HepG2 (cell line): ENCODE results near the gene WDR76. TPM values are rescaled to one million over a fixed set of nuclear protein-coding genes. Genes with fewer than 3 reads are reported as not detected.

Experiments
- ATAC-seq: fragments of 200-7000 bp; cut with Tn5 transposase; 3 replicates; pipeline ENCODE4 v1.9.1; 2020; ENCODE audit warnings: mild to moderate bottlenecking, moderate library complexity
- BruUV-seq: library from RNA; stranded (reverse); fragments of 400-500 nt; replicated peaks from 2 replicates; lab custom pipeline; 2021; lab: Mats Ljungman, UMichigan
- CTCF ChIA-PET: fragments of 300-600 bp; formaldehyde crosslinking; extraction: SDS; loops from one replicate; lab custom pipeline; 2021; ENCODE audit warnings: low total read pairs, inconsistent platforms, low intra/inter-chr PET ratio; lab: Yijun Ruan, JAX
- POLR2A ChIA-PET: fragments of 350-600 bp; sonication (Branson Sonifier 250); formaldehyde crosslinking; loops from one replicate; lab custom pipeline; 2020; ENCODE audit warnings: antibody characterized with exemption, inconsistent platforms; lab: Yijun Ruan, JAX
- DNase-seq: peaks from one replicate; pipeline ENCODE4 v3.0.0-alpha.2; 2015; ENCODE audit warnings: low spot score
- FAIRE-seq: peaks from 3 replicates; lab custom pipeline; 2011; peaks lifted over from hg19 to GRCh38; lab: Jason Lieb, UNC
- H2AFZ ChIP-seq: one replicate; pipeline ENCODE4 v1.6.1; 2011; ENCODE audit warnings: low read length, inconsistent platforms
- H3K27ac ChIP-seq: fragments of 300-600 bp; 3 replicates; pipeline ENCODE4 v1.8.0; 2011; ENCODE audit warnings: mixed run types, mild to moderate bottlenecking, mixed read lengths, low read length, inconsistent platforms; ENCODE audit not compliant: insufficient read depth; ENCODE audit errors: extremely low read length
- H3K27me3 ChIP-seq, 2 experiments: fragments of 200-600 bp in 1 of 2; 2 replicates in 1 of 2; 3 replicates in 1 of 2; pipeline versions ENCODE4 v1.6.0 to v1.8.0; 2011; ENCODE audit warnings: low read length in 2 of 2, mild to moderate bottlenecking in 2 of 2, moderate library complexity in 2 of 2, inconsistent platforms in 1 of 2; ENCODE audit not compliant: insufficient read depth in 2 of 2, control insufficient read depth in 1 of 2
- H3K36me3 ChIP-seq, 2 experiments: fragments of 200-600 bp in 1 of 2; replicated peaks in 1 of 2; 2 replicates in 1 of 2; 3 replicates in 1 of 2; pipeline versions ENCODE4 v1.5.1 to v1.8.0; 2011; ENCODE audit warnings: low read length in 2 of 2, inconsistent platforms in 1 of 2; ENCODE audit not compliant: insufficient read depth in 2 of 2, control insufficient read depth in 1 of 2
- H3K4me1 ChIP-seq: 2 replicates; pipeline ENCODE4 v1.5.1; 2012; ENCODE audit warnings: low read length, inconsistent platforms; ENCODE audit not compliant: insufficient read depth
- H3K4me2 ChIP-seq: 2 replicates; pipeline ENCODE4 v1.6.0; 2011; ENCODE audit warnings: low read depth, low read length, inconsistent platforms
- H3K4me3 ChIP-seq, 3 experiments: fragments of 200-600 bp in 1 of 3; sonication (generic), shearing (Covaris generic) in 1 of 3; replicated peaks in 1 of 3; 2 replicates each; pipeline ENCODE4 v1.5.1; 2011 to 2016; ENCODE audit warnings: low read length in 3 of 3, inconsistent platforms in 2 of 3, low read depth in 2 of 3, mild to moderate bottlenecking in 2 of 3, control low read depth in 1 of 3, mixed read lengths in 1 of 3; ENCODE audit not compliant: insufficient read depth in 1 of 3
- H3K79me2 ChIP-seq: one replicate; pipeline ENCODE4 v1.6.1; 2011; ENCODE audit warnings: low read length, inconsistent platforms; ENCODE audit not compliant: insufficient read depth
- H3K9ac ChIP-seq: 2 replicates; pipeline ENCODE4 v1.6.0; 2011; ENCODE audit warnings: mild to moderate bottlenecking, low read depth, low read length, inconsistent platforms; ENCODE audit not compliant: insufficient read depth
- H3K9me3 ChIP-seq: 2 replicates; pipeline ENCODE4 v1.5.1; 2012; ENCODE audit warnings: mild to moderate bottlenecking, low read length
- H4K20me1 ChIP-seq: 2 replicates; pipeline ENCODE4 v1.6.0; 2011; ENCODE audit warnings: inconsistent platforms, mild to moderate bottlenecking, low read length, moderate library complexity; ENCODE audit not compliant: insufficient read depth
- ARID5B ChIP-seq: IDR thresholded peaks from 2 replicates; pipeline ENCODE4 v1.4.0; 2020; ENCODE audit warnings: mild to moderate bottlenecking, missing genetic modification reagents
- CEBPB ChIP-seq: IDR thresholded peaks from 2 replicates; pipeline ENCODE4 v1.6.1; 2011; ENCODE audit warnings: low read depth, low read length, improper control_type of control experiment, borderline replicate concordance
- MYNN ChIP-seq: sonication (generic); formaldehyde crosslinking; IDR thresholded peaks from 2 replicates; pipeline ENCODE4 v1.4.0; 2020; ENCODE audit warnings: mild to moderate bottlenecking, low read depth, missing genetic modification reagents
- RARA ChIP-seq: IDR thresholded peaks from 2 replicates; pipeline ENCODE4 v1.6.1; 2016; ENCODE audit warnings: missing genetic modification reagents, missing compliant biosample characterization
- TBP ChIP-seq: sonication (generic); formaldehyde crosslinking; IDR thresholded peaks from 2 replicates; pipeline ENCODE4 v1.5.0; 2020; ENCODE audit warnings: missing genetic modification reagents
- TCF7L2 ChIP-seq: IDR thresholded peaks from 2 replicates; pipeline ENCODE4 v1.6.1; 2011; ENCODE audit warnings: mild to moderate bottlenecking, low read depth, low read length, moderate library complexity
- ZBTB25 ChIP-seq: IDR thresholded peaks from 2 replicates; pipeline ENCODE4 v1.6.1; 2018; ENCODE audit warnings: missing genetic modification reagents
- ZBTB8A ChIP-seq: sonication (generic); formaldehyde crosslinking; IDR thresholded peaks from 2 replicates; pipeline ENCODE4 v1.4.0; 2020; ENCODE audit warnings: mild to moderate bottlenecking, low read depth, missing genetic modification reagents, borderline replicate concordance
- ZMAT5 ChIP-seq: sonication (generic); formaldehyde crosslinking; IDR thresholded peaks from 2 replicates; pipeline ENCODE4 v1.5.0; 2020; ENCODE audit warnings: mild to moderate bottlenecking, low read depth, missing genetic modification reagents, borderline replicate concordance
- ZNF335 ChIP-seq: sonication (generic); formaldehyde crosslinking; IDR thresholded peaks from 2 replicates; pipeline ENCODE4 v1.4.0; 2020; ENCODE audit warnings: missing genetic modification reagents
- ZNF589 ChIP-seq: sonication (generic); formaldehyde crosslinking; conservative IDR thresholded peaks from 2 replicates; pipeline ENCODE4 v1.8.0; 2022; ENCODE audit warnings: mild to moderate bottlenecking, moderate library complexity, missing genetic modification reagents
- WGBS: methylation state at CpG from one replicate; pipeline ENCODE4 v1.1.6; 2017; ENCODE audit warnings: low lambda C conversion rate; 5-methylcytosine and 5-hydroxymethylcytosine counted together
- in situ Hi-C: cut with HindIII; loops from 2 replicates; pipeline ENCODE4 v1.10.0; 2017; ENCODE audit warnings: low pct_unique_long_range_greater_than_20kb; ENCODE audit not compliant: extremely low pct_ligation_motif_present
- intact Hi-C: fragments of 100-400 bp; cut with micrococcal nuclease; formaldehyde crosslinking; loops from one replicate; pipeline ENCODE4 v1.10.0; 2022; ENCODE audit not compliant: unreplicated experiment
- polyA plus RNA-seq, 8 experiments: library from polyadenylated mRNA; depleted of rRNA in 3 of 8; stranded (reverse) in 7 of 8; unstranded in 1 of 8; fragments of >200 nt; fragmentation: Illumina TruSeq in 4 of 8; extraction: Trizol in 4 of 8; gene quantifications; 2 replicates each; pipeline versions ENCODE4 v1.2.1 to v1.2.3, GENCODE V29; 2011 to 2016; ENCODE audit warnings: low read depth in 4 of 8, missing spikeins in 1 of 8, mixed read lengths in 1 of 8; ENCODE audit not compliant: insufficient read depth in 1 of 8
- total RNA-seq, 5 experiments: library from RNA; depleted of rRNA; stranded (reverse); fragments of >200 nt; fragmentation: Illumina TruSeq; extraction: Trizol; gene quantifications; 2 replicates each; pipeline ENCODE4 v1.2.3, GENCODE V29; 2016; ENCODE audit warnings: low read depth in 1 of 5

WDR76 gene
- total and polyA plus RNA-seq, 2 of the 13 experiments (the other 11 are each of a cell fraction or from before 2014, with no cell fraction given), result 1.1 to 9.7 TPM

- no peak overlapping the region for H3K4me3 ChIP-seq
- intact Hi-C loops (no loop called here), in situ Hi-C loops (no loop called here)
- FAIRE-seq (no peak), DNase-seq (no peak), ATAC-seq (no peak)
- ChIA-PET POLR2A (no interaction called here), CTCF (no interaction called here)
- no peaks in the 10 kb centered on the region for H3K36me3 ChIP-seq
- no peaks in the 10 kb centered on the region for H3K27me3 ChIP-seq
- H3K9ac ChIP-seq, result no peak overlapping the region
- BruUV-seq, result no TSS peak
- no peak for TF ChIP-seq ZNF589 (CRISPR knock-in tag)
- H3K79me2 ChIP-seq, result no peaks in the 10 kb centered on the region
- no peak overlapping the region for H2AFZ ChIP-seq
- no peak overlapping the region for H3K27ac ChIP-seq
- WGBS, result 72% methylated on average over 5 of the region's 5 CpGs
- no peak overlapping the region for H3K4me2 ChIP-seq
- H3K9me3 ChIP-seq, result no peaks in the 10 kb centered on the region
- no peaks in the 10 kb centered on the region for H4K20me1 ChIP-seq
- H3K4me1 ChIP-seq, result no peaks in the 10 kb centered on the region
Measured at GRCh38 chr15:43867096-43867495, 40.3 kb downstream of the WDR76 start.

GRCh38 chr15:43868406-43868805 is 41.6 kb downstream of the WDR76 start:
- no peaks in the 10 kb centered on the region for H3K27me3 ChIP-seq
- no peaks in the 10 kb centered on the region for H3K9me3 ChIP-seq
- no peak for DNase-seq
- H3K4me3 ChIP-seq, result no peak overlapping the region
- no peak overlapping the region for H3K9ac ChIP-seq
- H3K4me1 ChIP-seq, result no peaks in the 10 kb centered on the region
- ChIA-PET POLR2A (no interaction called here), CTCF (no interaction called here)
- ATAC-seq, result no peak
- in situ Hi-C loops (no loop called here), intact Hi-C loops (no loop called here)
- H4K20me1 ChIP-seq, result no peaks in the 10 kb centered on the region
- 72% methylated on average over 2 of the region's 2 CpGs for WGBS
- H3K79me2 ChIP-seq, result no peaks in the 10 kb centered on the region
- TF ChIP-seq RARA (CRISPR knock-in tag) (no peak), TBP (CRISPR knock-in tag) (no peak), CEBPB (no peak), ZBTB8A (no peak), MYNN (CRISPR knock-in tag) (no peak), ARID5B (CRISPR knock-in tag) (no peak), TCF7L2 (no peak), ZBTB25 (CRISPR knock-in tag) (no peak), ZMAT5 (CRISPR knock-in tag) (no peak), ZNF335 (CRISPR knock-in tag) (no peak)
- no peaks in the 10 kb centered on the region for H3K36me3 ChIP-seq
- BruUV-seq, result no TSS peak
- no peak overlapping the region for H2AFZ ChIP-seq
- FAIRE-seq, result no peak
- no peak overlapping the region for H3K4me2 ChIP-seq
- H3K27ac ChIP-seq, result no peak overlapping the region
